Colon (tissue), 2 donors: ENCODE measurements around the gene GBP6.
"Not testable (repeated sequence)": the region's sequence is repeated elsewhere in the genome, so short reads cannot be mapped to it uniquely, and the experiment has no call there.

Experiments
- FAIRE-seq: peaks from 2 replicates; lab custom pipeline; 2012; peaks lifted over from hg19 to GRCh38; lab: Jason Lieb, UNC
- donor health status: control.
- donor health status: control.

Gene GBP6

GRCh38 chr1:89363638-89364536 is at the start of gene GBP6:
TSS of gene GBP6 (plus strand) at chr1:89364059. CDS start at chr1:89368552, 4,493 bp downstream.
- no peak for FAIRE-seq

GRCh38 chr1:89322402-89322801 is 41.5 kb upstream of the GBP6 start:
- FAIRE-seq, result no peak

GRCh38 chr1:89331890-89332289 is 32.0 kb upstream of the GBP6 start:
- FAIRE-seq, result no peak

- no peak for FAIRE-seq
Observed at GRCh38 chr1:89332461-89332860, 31.4 kb upstream of the GBP6 start.

GRCh38 chr1:89335486-89335885 is 28.4 kb upstream of the GBP6 start:
- FAIRE-seq, result no peak

- no peak for FAIRE-seq
Observed at GRCh38 chr1:89337903-89338302, 26.0 kb upstream of the GBP6 start.

- no peak for FAIRE-seq
Observed at GRCh38 chr1:89339039-89339438, 24.8 kb upstream of the GBP6 start.

- FAIRE-seq, result not testable (repeated sequence)
Observed at GRCh38 chr1:89345479-89345878, 18.4 kb upstream of the GBP6 start.

- FAIRE-seq, result no peak
Observed at GRCh38 chr1:89347296-89347695, 16.6 kb upstream of the GBP6 start.

- no peak for FAIRE-seq
Observed at GRCh38 chr1:89350298-89350697, 13.6 kb upstream of the GBP6 start.

GRCh38 chr1:89351597-89352311 is 12.1 kb upstream of the GBP6 start:
- no peak for FAIRE-seq

GRCh38 chr1:89352421-89352820 is 11.4 kb upstream of the GBP6 start:
- FAIRE-seq, result no peak

- FAIRE-seq, result no peak
Observed at GRCh38 chr1:89354205-89354604, 9.7 kb upstream of the GBP6 start.

GRCh38 chr1:89355056-89355455 is 8.8 kb upstream of the GBP6 start:
- FAIRE-seq, result no peak

- FAIRE-seq, result no peak
Observed at GRCh38 chr1:89356658-89357400, 7.0 kb upstream of the GBP6 start.

- no peak for FAIRE-seq
Observed at GRCh38 chr1:89358287-89358893, 5.5 kb upstream of the GBP6 start.

GRCh38 chr1:89360716-89361115 is 3.1 kb upstream of the GBP6 start:
- FAIRE-seq, result no peak

GRCh38 chr1:89361681-89362080 is 2.2 kb upstream of the GBP6 start:
- no peak for FAIRE-seq

- no peak for FAIRE-seq
Observed at GRCh38 chr1:89363196-89363595, 663 bp upstream of the GBP6 start.

GRCh38 chr1:89364954-89365550 is 1.2 kb downstream of the GBP6 start:
- FAIRE-seq, result no peak

GRCh38 chr1:89367221-89367620 is 3.4 kb downstream of the GBP6 start:
- no peak for FAIRE-seq

- FAIRE-seq, result no peak
Observed at GRCh38 chr1:89369331-89369730, 5.5 kb downstream of the GBP6 start.
